GM19035 (cell line): Measurements from ENCODE around the gene KIF7.
"Not testable (repeated sequence)": the region's sequence is repeated elsewhere in the genome, so short reads cannot be mapped to it uniquely, and the experiment has no call there.

Source experiments
- ATAC-seq: cut with Tn5 transposase; IDR thresholded peaks from one replicate; pipeline ENCODE4 v1.9.1; 2021; ENCODE audit not compliant: unreplicated experiment

KIF7 gene, protein sequence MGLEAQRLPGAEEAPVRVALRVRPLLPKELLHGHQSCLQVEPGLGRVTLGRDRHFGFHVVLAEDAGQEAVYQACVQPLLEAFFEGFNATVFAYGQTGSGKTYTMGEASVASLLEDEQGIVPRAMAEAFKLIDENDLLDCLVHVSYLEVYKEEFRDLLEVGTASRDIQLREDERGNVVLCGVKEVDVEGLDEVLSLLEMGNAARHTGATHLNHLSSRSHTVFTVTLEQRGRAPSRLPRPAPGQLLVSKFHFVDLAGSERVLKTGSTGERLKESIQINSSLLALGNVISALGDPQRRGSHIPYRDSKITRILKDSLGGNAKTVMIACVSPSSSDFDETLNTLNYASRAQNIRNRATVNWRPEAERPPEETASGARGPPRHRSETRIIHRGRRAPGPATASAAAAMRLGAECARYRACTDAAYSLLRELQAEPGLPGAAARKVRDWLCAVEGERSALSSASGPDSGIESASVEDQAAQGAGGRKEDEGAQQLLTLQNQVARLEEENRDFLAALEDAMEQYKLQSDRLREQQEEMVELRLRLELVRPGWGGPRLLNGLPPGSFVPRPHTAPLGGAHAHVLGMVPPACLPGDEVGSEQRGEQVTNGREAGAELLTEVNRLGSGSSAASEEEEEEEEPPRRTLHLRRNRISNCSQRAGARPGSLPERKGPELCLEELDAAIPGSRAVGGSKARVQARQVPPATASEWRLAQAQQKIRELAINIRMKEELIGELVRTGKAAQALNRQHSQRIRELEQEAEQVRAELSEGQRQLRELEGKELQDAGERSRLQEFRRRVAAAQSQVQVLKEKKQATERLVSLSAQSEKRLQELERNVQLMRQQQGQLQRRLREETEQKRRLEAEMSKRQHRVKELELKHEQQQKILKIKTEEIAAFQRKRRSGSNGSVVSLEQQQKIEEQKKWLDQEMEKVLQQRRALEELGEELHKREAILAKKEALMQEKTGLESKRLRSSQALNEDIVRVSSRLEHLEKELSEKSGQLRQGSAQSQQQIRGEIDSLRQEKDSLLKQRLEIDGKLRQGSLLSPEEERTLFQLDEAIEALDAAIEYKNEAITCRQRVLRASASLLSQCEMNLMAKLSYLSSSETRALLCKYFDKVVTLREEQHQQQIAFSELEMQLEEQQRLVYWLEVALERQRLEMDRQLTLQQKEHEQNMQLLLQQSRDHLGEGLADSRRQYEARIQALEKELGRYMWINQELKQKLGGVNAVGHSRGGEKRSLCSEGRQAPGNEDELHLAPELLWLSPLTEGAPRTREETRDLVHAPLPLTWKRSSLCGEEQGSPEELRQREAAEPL (N-terminal part only)

DNA sequence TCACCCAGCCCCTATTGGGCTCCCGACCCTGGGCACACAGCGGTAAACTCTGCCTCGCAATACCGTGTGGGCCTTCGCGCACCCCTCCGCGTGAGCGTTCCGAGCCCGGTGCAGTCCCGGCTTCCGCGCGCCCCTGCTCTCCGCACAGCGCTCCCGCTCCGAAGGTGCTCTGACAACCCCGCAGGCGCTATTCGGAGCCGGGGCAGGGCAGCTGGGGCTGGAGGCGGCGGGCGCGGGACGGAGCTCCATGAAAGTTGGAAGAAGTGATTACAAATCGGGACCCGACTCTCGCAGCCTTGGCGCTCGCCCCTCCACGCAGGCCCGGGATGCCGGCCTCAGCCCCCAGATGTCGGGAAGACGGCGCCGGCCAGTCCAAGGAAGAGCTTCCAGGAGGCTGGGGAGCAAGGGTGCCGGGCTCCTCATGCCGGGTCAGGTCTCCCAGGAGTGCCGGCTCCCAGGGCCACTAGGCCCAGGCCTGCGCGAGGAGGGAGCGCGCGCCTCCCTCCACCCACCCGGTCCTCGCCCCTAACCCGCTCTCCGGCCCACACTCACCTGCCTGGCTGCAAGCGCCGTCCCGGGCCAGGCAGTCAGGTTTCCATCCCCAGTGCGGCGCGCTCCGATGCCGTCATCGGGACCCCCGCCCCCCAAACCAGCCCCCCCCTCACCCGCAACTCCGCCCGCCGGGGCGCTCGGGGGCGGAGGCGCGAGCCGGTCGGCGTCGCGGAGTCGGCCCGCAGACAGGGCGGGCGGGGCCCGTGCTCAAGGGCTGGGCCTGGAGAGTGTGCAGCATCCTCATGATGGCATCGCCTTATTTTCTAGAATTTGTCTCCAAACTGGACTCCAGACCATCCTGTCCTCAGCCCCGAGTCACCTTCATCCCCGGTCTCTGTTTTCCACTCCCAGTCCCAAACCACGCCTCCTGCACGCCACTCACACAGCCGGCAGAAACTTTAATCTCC, at the start of gene KIF7:
TSS of gene KIF7 (minus strand) at position 621 of the 959 bp plus-strand sequence. CDS start 2,537 bp downstream, outside the sequence.
- peak; percentile 59 for ATAC-seq

DNA sequence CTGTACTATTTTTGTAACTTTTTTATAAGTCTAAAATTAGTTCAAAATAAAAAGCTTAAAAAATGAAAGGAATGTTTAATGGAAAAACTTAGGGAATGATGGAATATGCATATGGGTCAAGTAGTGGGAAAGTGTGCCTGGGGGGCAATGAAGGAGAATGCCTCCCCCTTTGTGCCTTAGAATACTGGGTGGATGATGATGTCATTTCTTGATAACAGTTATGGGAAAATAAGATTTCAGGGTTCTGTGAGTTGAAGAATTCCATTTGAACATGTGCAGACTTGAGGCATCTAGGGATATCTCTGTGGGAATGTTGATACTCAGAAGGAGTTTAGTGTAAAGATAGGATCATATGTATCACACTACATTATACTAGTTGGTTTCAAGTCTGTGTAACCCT, 49.1 kb upstream of the KIF7 start:
- ATAC-seq = no peak

DNA sequence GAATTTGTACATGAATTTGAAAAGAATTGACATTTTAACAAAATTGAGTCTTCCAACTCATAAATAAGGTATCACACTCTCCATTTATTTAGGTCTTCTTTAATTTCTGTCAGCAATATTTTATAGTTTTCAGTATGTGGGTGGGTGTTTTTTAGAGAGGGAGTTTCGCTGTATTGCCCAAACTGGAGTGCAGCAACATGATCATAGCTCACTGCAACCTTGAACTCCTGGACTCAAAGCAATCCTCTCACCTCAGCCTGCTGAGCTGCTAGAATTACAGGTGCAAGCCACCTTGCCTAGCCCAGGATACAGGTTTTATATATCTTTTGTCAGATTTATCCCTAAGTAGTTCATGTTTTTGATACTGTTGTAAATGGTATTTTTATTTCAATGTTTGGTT, 39.9 kb upstream of the KIF7 start:
- no peak for ATAC-seq

DNA sequence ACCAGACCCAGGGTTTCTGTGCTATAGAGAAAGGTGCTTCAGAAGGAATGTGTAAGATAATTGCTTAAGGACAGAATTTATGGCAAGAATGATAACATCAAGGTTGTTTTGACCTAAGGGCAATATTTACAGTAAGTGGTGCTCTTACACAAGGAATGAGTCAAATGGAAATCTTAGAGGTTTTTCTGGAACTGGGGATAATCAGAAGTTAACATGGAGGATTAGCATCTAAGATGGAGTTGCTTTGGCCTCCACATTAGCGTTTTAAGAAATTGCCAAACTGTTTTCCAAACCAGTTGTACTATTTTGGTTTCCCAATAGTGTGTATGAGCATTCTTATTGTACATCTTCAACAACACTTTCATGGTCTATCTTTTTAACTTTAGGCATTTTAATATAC, 38.4 kb upstream of the KIF7 start:
- ATAC-seq = no peak

DNA sequence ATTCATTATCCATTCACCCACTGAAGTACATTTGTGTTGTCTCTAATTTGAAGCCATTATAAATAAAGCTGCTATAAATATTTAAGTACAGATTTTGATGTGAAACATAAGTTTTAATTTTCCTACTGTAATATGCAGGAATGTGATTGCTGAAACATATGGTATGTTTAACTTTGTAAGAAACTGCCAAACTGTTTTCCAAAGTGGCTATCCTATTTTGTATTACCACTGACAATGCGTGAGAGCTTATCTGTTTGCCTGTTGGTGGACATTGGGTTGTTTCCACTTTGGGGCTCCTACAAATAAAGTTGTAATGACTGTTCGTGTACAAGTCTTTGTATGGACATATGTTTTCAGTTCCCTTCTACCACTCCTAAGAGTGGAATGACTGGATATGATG, 37.8 kb upstream of the KIF7 start:
- no peak for ATAC-seq

DNA sequence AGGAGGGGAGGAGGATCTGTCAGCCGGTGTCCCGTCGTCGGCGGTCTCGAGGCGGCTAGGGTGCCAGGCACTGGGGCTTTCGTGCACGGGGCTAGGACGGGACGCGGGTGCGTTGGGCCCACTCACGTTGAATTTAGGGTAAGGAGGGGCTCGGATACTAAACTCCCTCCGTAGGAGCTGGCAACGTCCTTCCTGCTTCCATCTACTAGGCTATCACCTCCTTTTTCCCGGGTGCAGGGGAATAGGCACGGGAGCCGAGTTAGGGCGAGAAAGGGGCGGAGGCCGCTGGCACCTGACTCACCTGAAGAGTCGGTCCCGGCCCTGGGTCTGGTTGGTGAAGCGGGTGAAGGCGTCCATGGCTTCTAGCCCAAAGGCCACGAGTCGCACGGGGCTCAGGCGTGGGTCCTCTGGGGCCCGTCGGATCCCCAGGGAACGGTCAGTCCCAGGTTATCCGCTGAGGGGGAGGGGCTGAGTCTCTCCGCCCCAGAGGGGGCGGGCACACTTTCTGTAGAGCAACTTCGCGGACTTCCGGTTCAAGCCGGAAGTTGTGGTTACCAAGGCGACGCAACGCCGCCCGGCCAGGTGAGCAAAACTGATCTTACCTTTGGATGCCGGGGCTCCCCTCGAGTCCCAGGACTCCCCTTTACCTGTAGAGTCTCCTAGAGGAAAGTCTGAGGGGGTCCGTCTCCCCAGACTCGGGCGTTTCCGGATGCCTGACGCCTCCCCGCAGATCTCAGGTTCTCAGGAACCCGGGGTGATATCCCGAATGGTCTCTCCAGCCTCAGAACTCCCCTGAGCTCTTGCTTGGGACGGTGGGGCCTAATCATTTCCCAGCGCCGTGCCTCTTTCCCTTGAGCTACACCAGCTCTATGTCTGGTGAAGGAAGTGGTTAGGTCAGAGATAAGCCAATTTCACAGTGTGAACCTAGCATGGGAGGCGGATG, 35.3 kb upstream of the KIF7 start, which contains the start of the genes PEX11A and WDR93:
TSS of gene PEX11A (minus strand) at position 479 of the 943 bp plus-strand sequence. CDS start at position 357, 122 bp downstream.
TSS of gene WDR93 (plus strand) at position 536 of the 943 bp plus-strand sequence. CDS start 10,936 bp downstream, outside the sequence.
- peak; percentile 89 for ATAC-seq

DNA sequence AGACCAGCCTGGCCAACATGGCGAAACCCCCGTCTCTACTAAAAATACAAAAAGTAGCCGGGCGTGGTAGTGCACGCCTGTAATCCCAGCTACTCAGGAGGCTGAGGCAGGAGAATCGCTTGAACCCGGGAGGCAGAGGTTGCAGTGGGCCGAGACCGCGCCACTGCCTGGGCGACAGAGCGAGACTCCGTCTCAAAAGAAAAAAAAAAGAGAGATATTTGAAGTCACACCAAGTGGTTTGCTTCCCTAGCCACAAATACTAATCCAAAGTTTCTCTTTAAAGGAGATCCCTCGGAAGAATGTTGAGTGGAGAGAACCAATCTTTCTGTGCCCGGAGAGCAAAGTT, 34.6 kb upstream of the KIF7 start:
- not testable (repeated sequence) for ATAC-seq

DNA sequence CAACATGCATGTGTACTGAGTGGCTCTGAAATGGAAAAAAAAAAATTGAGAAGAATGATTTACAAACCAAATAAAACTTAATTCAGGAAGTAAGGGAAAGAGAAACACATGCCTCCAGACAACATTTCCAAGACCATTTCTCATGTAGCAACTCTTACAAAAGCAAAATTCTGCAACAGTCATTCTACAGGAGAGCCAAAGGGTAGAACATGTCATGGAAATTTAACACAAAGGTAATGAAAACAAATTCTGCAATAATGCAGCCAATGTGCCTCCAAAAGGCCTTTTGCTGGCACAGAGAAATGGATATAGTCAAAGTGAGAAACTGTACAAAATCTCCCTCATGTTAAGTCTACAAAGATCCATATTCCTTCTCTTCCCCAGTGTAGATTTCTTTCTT, 31.3 kb upstream of the KIF7 start:
- no peak for ATAC-seq

DNA sequence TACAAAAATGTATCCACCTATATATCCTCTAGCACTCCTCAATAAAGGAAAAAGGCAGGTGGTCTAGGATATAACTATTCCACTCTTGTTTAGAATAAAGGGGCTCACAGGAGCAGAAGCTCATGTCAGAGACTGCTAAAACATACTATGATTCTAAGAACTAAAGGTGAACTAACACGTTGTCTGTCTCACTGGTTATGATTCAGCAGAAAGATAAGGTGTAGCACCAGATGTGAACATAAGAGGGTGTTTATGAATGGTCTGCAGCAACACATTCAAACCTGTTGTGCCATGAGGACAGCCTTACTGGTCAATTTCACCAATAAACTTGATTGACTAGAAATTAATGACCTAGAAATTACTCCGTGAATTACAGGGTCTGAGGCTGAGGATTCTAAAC, 30.7 kb upstream of the KIF7 start:
- no peak for ATAC-seq

DNA sequence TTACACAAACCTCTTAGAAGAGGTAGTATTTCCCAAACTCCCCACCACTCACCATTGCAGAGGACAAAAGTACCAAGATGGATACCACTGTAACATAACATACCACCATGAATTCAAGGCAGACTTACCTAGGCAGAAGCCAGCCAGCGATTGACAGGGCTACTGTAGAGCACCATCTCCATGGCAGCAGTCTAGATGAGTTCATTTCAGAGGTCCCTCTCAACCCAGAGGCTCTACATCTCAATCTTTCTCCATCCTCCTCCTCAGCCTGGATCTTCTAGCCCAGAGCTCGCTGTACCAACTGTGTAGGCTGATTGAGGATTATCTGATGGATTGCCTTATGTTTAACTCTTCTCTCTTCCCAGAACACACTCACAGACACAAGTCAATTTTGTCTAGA, 25.9 kb upstream of the KIF7 start:
- ATAC-seq = no peak

DNA sequence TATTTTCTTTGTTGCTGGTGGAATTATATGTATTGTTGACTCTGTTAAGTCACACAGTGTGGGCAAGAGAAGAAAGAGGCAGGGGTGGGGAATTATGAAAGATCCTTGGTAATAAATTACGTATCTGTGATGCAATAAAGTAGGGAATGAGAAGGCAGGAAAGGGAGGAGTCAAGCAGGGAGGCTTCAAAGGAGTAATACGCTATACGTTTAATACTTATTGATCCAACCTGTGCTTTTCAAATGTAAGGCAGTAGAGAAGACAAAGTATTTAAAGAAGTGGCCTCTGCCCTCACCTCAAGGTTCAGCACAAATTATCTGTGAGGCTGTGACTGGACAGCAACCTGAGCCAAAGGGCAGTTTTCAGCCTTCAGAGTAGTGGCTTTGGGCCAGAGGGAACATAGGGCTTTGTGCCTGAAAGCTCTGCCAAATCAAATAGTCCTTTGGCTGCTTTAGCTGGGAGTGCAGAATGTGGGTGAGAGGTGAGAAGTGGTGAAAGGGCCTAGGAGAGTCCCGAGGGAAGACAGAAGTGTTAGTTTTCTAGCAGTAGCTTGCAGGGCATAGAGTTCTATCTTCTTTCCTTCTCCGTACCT, 25.1 kb upstream of the KIF7 start:
- no peak for ATAC-seq

DNA sequence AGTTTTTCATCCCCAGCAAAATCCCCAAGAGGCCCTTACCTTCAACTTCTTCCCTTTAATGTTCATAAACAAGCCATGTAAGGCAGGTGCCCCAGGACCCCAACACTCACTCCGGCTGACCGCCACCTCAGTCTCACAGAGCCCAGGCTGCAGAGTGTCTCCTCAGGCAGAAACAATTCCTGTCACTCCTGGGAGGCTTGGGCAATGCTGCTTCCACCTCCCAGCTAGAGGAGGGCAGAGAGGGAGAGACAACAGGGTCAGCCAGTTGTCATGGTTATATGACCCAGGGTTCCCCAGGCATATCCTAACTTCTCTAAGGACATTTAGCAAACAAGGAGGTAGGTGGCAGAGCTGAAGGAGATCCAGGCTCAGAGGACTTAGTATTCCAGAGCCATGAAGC, 23.9 kb upstream of the KIF7 start, which contains the start of gene PLIN1:
TSS of gene PLIN1 (minus strand) at position 156 of the 400 bp plus-strand sequence. CDS start 1,878 bp downstream, outside the sequence.
- no peak for ATAC-seq

DNA sequence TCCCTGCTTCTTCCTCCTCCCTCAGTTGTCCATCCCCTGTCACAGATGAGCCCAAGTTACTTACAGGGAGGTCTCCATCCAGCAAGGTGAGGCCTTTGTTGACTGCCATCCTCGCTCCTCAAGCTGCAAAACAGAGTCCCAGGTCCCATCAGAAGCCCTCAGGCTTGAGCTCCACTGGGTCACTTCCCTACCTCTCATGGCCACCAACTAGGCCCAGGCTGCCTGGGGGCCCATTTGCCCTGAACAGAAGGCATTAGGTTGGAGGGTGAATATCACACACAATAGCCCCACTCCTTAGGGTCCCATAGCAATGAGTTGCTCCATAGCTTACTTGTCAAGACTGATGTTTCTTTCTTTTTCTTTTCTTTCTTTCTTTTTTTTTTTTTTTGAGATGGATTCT, 22.1 kb upstream of the KIF7 start:
- ATAC-seq = no peak

DNA sequence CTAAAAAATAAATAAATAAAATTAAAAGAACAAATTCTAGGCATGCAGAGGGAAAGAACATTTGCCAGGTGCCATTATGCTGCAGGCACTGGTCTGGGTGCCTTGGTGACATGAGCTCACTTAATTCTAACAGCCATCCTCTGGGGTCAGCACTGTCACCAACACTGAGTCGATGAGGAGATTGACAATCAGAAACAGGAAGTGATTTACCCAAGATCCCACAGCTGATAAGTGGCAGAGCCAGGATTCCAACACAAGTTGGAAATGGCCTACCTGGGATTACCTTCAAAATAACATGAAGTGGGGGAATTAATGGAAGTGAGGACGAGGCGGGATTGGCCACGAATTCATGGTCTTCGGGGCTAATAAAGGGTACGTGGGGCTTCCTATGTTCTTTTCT, 20.3 kb upstream of the KIF7 start:
- no peak for ATAC-seq

DNA sequence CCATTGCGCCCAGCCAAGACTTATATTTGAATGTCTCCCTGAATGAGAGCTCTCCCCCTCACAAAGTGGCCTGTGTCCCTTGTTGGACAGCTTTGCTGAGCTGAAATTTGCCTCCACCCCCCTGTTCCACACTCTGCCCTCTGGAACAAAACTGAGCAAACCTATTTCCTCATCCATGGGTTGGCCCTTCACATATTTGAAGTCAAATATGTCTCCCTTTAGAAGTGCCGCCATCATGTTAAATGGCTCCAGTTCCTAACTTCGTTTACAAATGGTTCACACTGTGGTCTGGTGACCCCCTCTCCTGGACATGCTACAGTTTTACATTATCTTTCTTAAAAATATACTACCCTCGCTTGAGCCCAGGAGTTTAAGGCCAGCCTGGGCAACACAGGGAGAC, 19.3 kb upstream of the KIF7 start:
- no peak for ATAC-seq

DNA sequence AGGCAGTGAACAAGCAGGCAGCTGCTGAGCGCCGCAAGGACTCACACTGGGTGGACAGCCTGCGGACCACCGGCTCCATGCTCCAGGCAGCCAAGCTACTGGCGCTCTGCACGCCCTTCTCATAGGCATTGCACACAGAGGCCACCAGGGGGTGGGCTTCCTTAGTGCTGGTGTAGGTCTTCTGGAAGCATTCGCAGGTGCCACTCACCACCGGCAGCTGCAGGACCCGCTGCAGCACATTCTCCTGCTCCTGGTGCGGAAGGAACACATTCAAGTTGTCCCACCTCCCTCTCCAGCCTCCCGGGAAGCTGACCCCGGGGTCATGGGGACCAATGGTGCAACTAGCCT, 17.9 kb upstream of the KIF7 start:
- no peak for ATAC-seq

DNA sequence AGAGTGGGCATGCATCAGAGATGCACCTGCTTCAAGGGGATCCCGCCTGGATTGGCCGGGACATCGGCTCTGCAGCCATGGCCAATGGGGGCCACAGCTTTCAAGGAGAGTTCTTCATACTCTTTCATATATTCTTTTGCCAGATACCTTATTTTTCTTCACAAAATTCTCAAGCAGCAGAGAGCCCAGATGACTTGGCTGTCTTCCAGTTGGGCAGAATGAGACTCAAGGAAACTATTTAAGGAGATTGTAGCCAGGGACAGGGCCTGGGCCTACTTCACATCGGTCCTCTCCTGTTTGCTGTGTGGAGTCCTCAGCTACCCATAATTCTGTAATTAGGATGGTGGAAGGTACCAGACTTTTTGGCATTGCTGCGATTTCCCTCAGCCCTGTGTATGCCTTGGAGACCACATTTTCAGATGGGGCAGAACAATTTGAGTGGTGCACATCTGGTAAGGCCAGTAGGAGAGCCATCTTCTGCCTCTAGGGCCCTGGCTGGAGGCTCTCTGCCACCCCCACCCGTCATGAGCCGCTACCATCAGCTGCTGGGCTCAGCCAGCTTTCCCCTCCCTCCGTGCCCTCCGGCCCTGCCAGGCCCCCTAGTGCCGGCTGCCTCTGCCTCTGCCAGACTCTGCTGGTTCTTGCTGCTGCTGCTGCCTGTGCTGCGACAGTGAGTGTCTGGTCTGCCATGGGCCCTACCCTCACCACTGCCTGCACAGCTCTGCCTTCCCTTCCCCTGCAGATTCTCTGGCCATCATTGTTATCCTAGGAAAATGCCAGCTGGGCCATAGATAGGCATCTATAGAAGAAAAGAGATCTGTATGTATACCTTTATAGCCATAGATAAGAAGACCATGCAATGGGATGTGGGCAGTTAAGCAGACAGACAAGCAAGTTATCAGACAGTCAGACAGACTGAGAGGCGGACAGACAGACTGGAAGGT, 17.2 kb upstream of the KIF7 start:
- no peak for ATAC-seq
